H1 (cell line): ENCODE results near the gene PITPNC1. TPM values are rescaled to one million over a fixed set of nuclear protein-coding genes. Genes with fewer than 3 reads are reported as not detected.

Source experiments
- CTCF ChIA-PET: fragments of 300-600 bp; sonication (Branson Sonifier 250); formaldehyde crosslinking; loops from one replicate; lab custom pipeline; 2021; ENCODE audit not compliant: partially characterized antibody; lab: Charles Lee
- POLR2A ChIA-PET: fragments of 300-600 bp; sonication (Branson Sonifier 250); formaldehyde crosslinking; loops from one replicate; lab custom pipeline; 2021; ENCODE audit warnings: inconsistent platforms; ENCODE audit not compliant: partially characterized antibody; lab: Charles Lee
- DNase-seq, 2 experiments: peaks; one replicate each; pipeline versions ENCODE4 v3.0.0 to v3.0.0-alpha.2; 2010 to 2022; ENCODE audit warnings: low spot score in 2 of 2, low read depth in 1 of 2, mixed read lengths in 1 of 2
- FAIRE-seq: peaks from 2 replicates; lab custom pipeline; 2011; peaks lifted over from hg19 to GRCh38; lab: Jason Lieb, UNC
- H2AFZ ChIP-seq: 2 replicates; pipeline ENCODE4 v1.8.1; 2012; ENCODE audit warnings: low read length, inconsistent platforms
- H2AK5ac ChIP-seq: 2 replicates; pipeline ENCODE4 v1.6.1; 2013; ENCODE audit warnings: low read depth, low read length
- H2BK120ac ChIP-seq: replicated peaks from 2 replicates; pipeline ENCODE3; 2013; ENCODE audit warnings: low read depth, low read length, inconsistent platforms
- H2BK12ac ChIP-seq: 2 replicates; pipeline ENCODE4 v1.6.1; 2013; ENCODE audit warnings: low read depth, low read length
- H2BK15ac ChIP-seq: 2 replicates; pipeline ENCODE4 v1.6.1; 2013; ENCODE audit warnings: low read length
- H2BK20ac ChIP-seq: 2 replicates; pipeline ENCODE4 v1.6.1; 2013; ENCODE audit warnings: low read length
- H2BK5ac ChIP-seq: 2 replicates; pipeline ENCODE4 v1.6.1; 2013; ENCODE audit warnings: low read depth, low read length
- H3K14ac ChIP-seq: 2 replicates; pipeline ENCODE4 v1.6.1; 2013; ENCODE audit warnings: inconsistent platforms; ENCODE audit not compliant: insufficient read length
- H3K18ac ChIP-seq: 2 replicates; pipeline ENCODE4 v1.6.1; 2013; ENCODE audit warnings: low read length; ENCODE audit errors: extremely low read depth
- H3K23ac ChIP-seq: 2 replicates; pipeline ENCODE4 v1.6.1; 2013; ENCODE audit warnings: inconsistent platforms; ENCODE audit not compliant: insufficient read length
- H3K23me2 ChIP-seq: 2 replicates; pipeline ENCODE4 v1.6.1; 2013; ENCODE audit warnings: low read depth, low read length
- H3K27ac ChIP-seq: 2 replicates; pipeline ENCODE4 v1.6.1; 2011; ENCODE audit warnings: low read depth, low read length, inconsistent platforms
- H3K27me3 ChIP-seq, 4 experiments: replicated peaks in 1 of 4; 1 replicate in 1 of 4; 2 replicates in 3 of 4; pipeline versions ENCODE4 v1.6.1 to v1.8.1; 2011 to 2013; ENCODE audit warnings: low read length in 3 of 4, mild to moderate bottlenecking in 3 of 4, inconsistent platforms in 2 of 4, mixed read lengths in 2 of 4, moderate library complexity in 1 of 4; ENCODE audit not compliant: control insufficient read depth in 3 of 4, insufficient read depth in 3 of 4; ENCODE audit errors: extremely low read depth in 1 of 4
- H3K36me3 ChIP-seq, 4 experiments: 2 replicates each; pipeline versions ENCODE4 v1.6.1 to v1.8.1; 2011 to 2013; ENCODE audit warnings: mild to moderate bottlenecking in 4 of 4, low read length in 3 of 4, moderate library complexity in 2 of 4, control low read depth in 1 of 4, inconsistent platforms in 1 of 4; ENCODE audit not compliant: insufficient read depth in 4 of 4, control insufficient read depth in 2 of 4
- H3K4ac ChIP-seq: replicated peaks from 2 replicates; pipeline ENCODE3; 2013; ENCODE audit warnings: low read length, low read depth, mixed read lengths, inconsistent platforms; ENCODE audit not compliant: insufficient read length
- H3K4me1 ChIP-seq, 4 experiments: replicated peaks in 1 of 4; 1 replicate in 1 of 4; 2 replicates in 3 of 4; pipeline versions ENCODE4 v1.6.1 to v1.8.1; 2011 to 2013; ENCODE audit warnings: low read length in 3 of 4, inconsistent platforms in 2 of 4, mixed read lengths in 1 of 4; ENCODE audit not compliant: insufficient read depth in 4 of 4, control insufficient read depth in 3 of 4
- H3K4me2 ChIP-seq, 2 experiments: 2 replicates each; pipeline versions ENCODE4 v1.6.1 to v1.8.1; 2011 to 2013; ENCODE audit warnings: low read depth in 2 of 2, low read length in 2 of 2, control low read depth in 1 of 2, inconsistent platforms in 1 of 2, mild to moderate bottlenecking in 1 of 2; ENCODE audit not compliant: insufficient read depth in 1 of 2
- H3K4me3 ChIP-seq, 4 experiments: fragments of 200-600, 300-600 bp in 1 of 4; sonication (generic), shearing (Covaris generic), sonication (Bioruptor Twin) in 1 of 4; 2 replicates each; pipeline versions ENCODE4 v1.5.1 to v1.8.1; 2011 to 2016; ENCODE audit warnings: low read length in 4 of 4, low read depth in 3 of 4, control low read depth in 2 of 4, inconsistent platforms in 2 of 4, mild to moderate bottlenecking in 2 of 4, mixed read lengths in 1 of 4, moderate library complexity in 1 of 4; ENCODE audit not compliant: insufficient read depth in 2 of 4; ENCODE audit errors: extremely low read depth in 1 of 4
- H3K56ac ChIP-seq: replicated peaks from 2 replicates; pipeline ENCODE3; 2013; ENCODE audit warnings: low read depth, mild to moderate bottlenecking, mixed read lengths, low read length, inconsistent platforms; ENCODE audit not compliant: insufficient read length
- H3K79me1 ChIP-seq: 2 replicates; pipeline ENCODE4 v1.6.1; 2013; ENCODE audit warnings: low read depth, low read length, control low read depth
- H3K79me2 ChIP-seq, 2 experiments: 2 replicates each; pipeline versions ENCODE4 v1.6.1 to v1.8.1; 2012 to 2013; ENCODE audit warnings: low read length in 2 of 2, mild to moderate bottlenecking in 2 of 2, inconsistent platforms in 1 of 2; ENCODE audit not compliant: insufficient read depth in 2 of 2, control insufficient read depth in 1 of 2
- H3K9ac ChIP-seq, 4 experiments: replicated peaks in 1 of 4; 1 replicate in 1 of 4; 2 replicates in 3 of 4; pipeline versions ENCODE4 v1.6.1 to v1.8.1; 2011 to 2013; ENCODE audit warnings: low read depth in 3 of 4, low read length in 3 of 4, control low read depth in 2 of 4, mild to moderate bottlenecking in 2 of 4, moderate library complexity in 2 of 4, inconsistent platforms in 1 of 4; ENCODE audit errors: extremely low read depth in 1 of 4
- H3K9me3 ChIP-seq, 2 experiments: 2 replicates each; pipeline versions ENCODE4 v1.6.1 to v1.8.1; 2012 to 2013; ENCODE audit warnings: mild to moderate bottlenecking in 2 of 2, moderate library complexity in 2 of 2, control low read depth in 1 of 2, inconsistent platforms in 1 of 2, low read depth in 1 of 2, low read length in 1 of 2, mixed read lengths in 1 of 2; ENCODE audit not compliant: insufficient read depth in 2 of 2
- H4K20me1 ChIP-seq, 2 experiments: replicated peaks in 1 of 2; 2 replicates each; pipeline versions ENCODE3 to v1.8.1; 2011 to 2013; ENCODE audit warnings: inconsistent platforms in 2 of 2, low read length in 2 of 2, mild to moderate bottlenecking in 1 of 2; ENCODE audit not compliant: insufficient read depth in 2 of 2, control insufficient read depth in 1 of 2
- H4K5ac ChIP-seq: 2 replicates; pipeline ENCODE4 v1.6.1; 2013; ENCODE audit warnings: low read length, low read depth, mixed read lengths, inconsistent platforms; ENCODE audit not compliant: insufficient read length
- H4K8ac ChIP-seq: 2 replicates; pipeline ENCODE4 v1.8.0; 2013; ENCODE audit warnings: mild to moderate bottlenecking, moderate library complexity, low read length, inconsistent platforms; ENCODE audit not compliant: insufficient read depth; ENCODE audit errors: extremely low read depth
- H4K91ac ChIP-seq: replicated peaks from 2 replicates; pipeline ENCODE3; 2013; ENCODE audit warnings: low read length, mixed read lengths, inconsistent platforms; ENCODE audit not compliant: insufficient read length
- CTCF ChIP-seq, 3 experiments: IDR thresholded peaks; 1 replicate in 2 of 3; 2 replicates in 1 of 3; pipeline versions ENCODE4 v1.5.1 to v1.6.1; 2011; ENCODE audit warnings: low read length in 3 of 3, mild to moderate bottlenecking in 3 of 3, inconsistent platforms in 2 of 3, low read depth in 1 of 3, moderate library complexity in 1 of 3; ENCODE audit not compliant: insufficient read depth in 1 of 3; ENCODE audit errors: control extremely low read depth in 1 of 3
- JUND ChIP-seq: IDR thresholded peaks from 2 replicates; pipeline ENCODE4 v1.6.1; 2011; ENCODE audit warnings: mild to moderate bottlenecking, improper control_type of control experiment, low read length
- RBBP5 ChIP-seq: IDR thresholded peaks from 2 replicates; pipeline ENCODE4 v1.7.1; 2012; ENCODE audit warnings: low read depth, mild to moderate bottlenecking, inconsistent platforms, low read length, moderate library complexity, borderline replicate concordance
- WGBS, 2 experiments: shearing (Covaris generic) in 1 of 2; methylation state at CpG; one replicate each; pipeline versions ENCODE4 v1.1.6 to v1.1.7; 2013 to 2015; ENCODE audit warnings: low lambda C conversion rate in 2 of 2, mixed read lengths in 2 of 2, inconsistent platforms in 1 of 2, low coverage in 1 of 2, missing lambda C conversion rate in 1 of 2; ENCODE audit not compliant: insufficient replicate concordance in 2 of 2, insufficient coverage in 1 of 2, insufficient read length in 1 of 2; ENCODE audit errors: extremely low coverage in 1 of 2, missing lambda C conversion rate in 1 of 2; 5-methylcytosine and 5-hydroxymethylcytosine counted together
- polyA plus RNA-seq, 7 experiments: library from polyadenylated mRNA; depleted of rRNA in 3 of 7; stranded (reverse) in 5 of 7; unstranded in 2 of 7; fragments of >200 nt in 5 of 7; fragments of 200-250 nt in 2 of 7; gene quantifications; 1 replicate in 5 of 7; 2 replicates in 1 of 7; 4 replicates in 1 of 7; pipeline versions ENCODE4 v1.2.1 to v1.2.3, GENCODE V29; 2011 to 2013; ENCODE audit warnings: missing spikeins in 2 of 7, mixed read lengths in 2 of 7
- total RNA-seq: library from RNA; stranded (reverse); fragmentation: NEBNext Ultra II Directional; extraction: Animal tissue kit (Norgen Biotek cat#: 25700); gene quantifications from 2 replicates; pipeline ENCODE4 v1.2.1, GENCODE V29; 2021

The PITPNC1 gene
- total and polyA plus RNA-seq, 2 of the 8 experiments (the other 6 are each of a cell fraction or from before 2014, with no cell fraction given): 17.6 to 54.7 TPM

GRCh38 chr17:67649891-67650290 lies 272.8 kb downstream of the PITPNC1 start:
- Histone ChIP-seq H2AFZ (no peak overlapping the region), H3K4me2 (no peak overlapping the region), H4K5ac (no peak overlapping the region), H3K14ac (no peak overlapping the region), H2BK15ac (no peak overlapping the region), H3K56ac (no peak overlapping the region), H3K23ac (no peak overlapping the region), H3K4me3 (no peak overlapping the region), H2BK120ac (no peak overlapping the region), H4K8ac (no peak overlapping the region), H4K20me1 (no peaks in the 10 kb centered on the region), H3K79me2 (no peaks in the 10 kb centered on the region), H3K9ac (no peak overlapping the region), H3K18ac (no peak overlapping the region), H3K23me2 (no peaks in the 10 kb centered on the region), H3K9me3 (no peaks in the 10 kb centered on the region), H3K4ac (no peak overlapping the region), H2AK5ac (no peak overlapping the region), H2BK12ac (no peak overlapping the region), H2BK20ac (no peak overlapping the region), H3K27ac (no peak overlapping the region), H3K4me1 (peaks cover 3 to 5% (median 3%) of the 10 kb centered on the region in 4 experiments; a peak in 5 of 7 replicates), H3K27me3 (no peaks in the 10 kb centered on the region), H3K36me3 (no peaks in the 10 kb centered on the region), H2BK5ac (no peak overlapping the region), H4K91ac (no peak overlapping the region), H3K79me1 (no peaks in the 10 kb centered on the region)
- no peak for FAIRE-seq
- ChIA-PET CTCF (interaction anchor here (0.7 to 1.7 kb wide), 11 partner anchors 15 to 263 kb away, joined by 3 to 6 read pairs (median 3); no protein-coding TSS in a partner anchor), POLR2A (interaction anchor here (0.5 to 1.4 kb wide), 2 partner anchors 26 to 344 kb away, joined by 3 read pairs; no protein-coding TSS in a partner anchor)
- WGBS, 2 experiments: 65% methylated on average over 3 of the region's 3 CpGs; no CpG with 5 or more reads in 1 of the 2 experiments
- TF ChIP-seq RBBP5: no peak
- TF ChIP-seq JUND: no peak
- peak in 1 of 3 experiments; percentile 4; a peak in 1 of 4 replicates for TF ChIP-seq CTCF (IDR thresholded peaks at IDR 0.05; ENCODE audit: control extremely low read depth in 1 of 3, insufficient read depth in 1 of 3, low read depth in 1 of 3, low read length in 3 of 3)
- no peak for DNase-seq
